HepG2 (cell line): Measurements from ENCODE around the gene C6orf62.

ENCODE experiments used
- PTBP1 ChIP-seq: fragments of 200-400 bp; formaldehyde crosslinking; IDR thresholded peaks from 2 replicates; pipeline ENCODE4 v1.6.1; 2018; ENCODE audit warnings: low read length, low read depth; ENCODE audit not compliant: poor library complexity, severe bottlenecking
- TF ChIP-seq, protein P1 (sequence below): IDR thresholded peaks from 2 replicates; pipeline ENCODE4 v1.6.1; 2012; ENCODE audit warnings: inconsistent platforms
- TF ChIP-seq, protein P2 (sequence below): sonication (generic); formaldehyde crosslinking; IDR thresholded peaks from 2 replicates; pipeline ENCODE4 v1.5.0; 2020; ENCODE audit warnings: mild to moderate bottlenecking, missing genetic modification reagents, moderate library complexity

DNA sequence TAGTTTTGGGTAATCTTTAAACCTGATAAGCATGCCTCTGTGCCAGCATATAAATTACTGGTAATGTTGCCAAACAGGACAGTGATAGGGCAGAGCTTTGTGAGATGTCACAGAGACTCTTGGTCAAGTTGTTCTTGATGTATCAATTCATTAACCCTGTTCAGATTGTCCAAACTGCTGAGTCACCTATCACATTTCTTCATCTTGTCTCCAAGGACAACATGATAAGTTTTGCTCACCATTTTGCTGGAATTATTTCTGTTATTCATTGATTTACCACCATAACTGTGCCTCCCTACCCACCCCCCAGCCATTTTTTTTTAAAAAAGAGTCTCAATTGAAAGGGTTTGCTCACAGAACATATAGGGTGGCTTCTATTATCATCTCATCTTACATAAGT lies 36.3 kb upstream of the C6orf62 start:
- TF ChIP-seq, protein P1, sequence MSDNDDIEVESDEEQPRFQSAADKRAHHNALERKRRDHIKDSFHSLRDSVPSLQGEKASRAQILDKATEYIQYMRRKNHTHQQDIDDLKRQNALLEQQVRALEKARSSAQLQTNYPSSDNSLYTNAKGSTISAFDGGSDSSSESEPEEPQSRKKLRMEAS: no peak
- no peak for TF ChIP-seq PTBP1
- TF ChIP-seq, protein P2, sequence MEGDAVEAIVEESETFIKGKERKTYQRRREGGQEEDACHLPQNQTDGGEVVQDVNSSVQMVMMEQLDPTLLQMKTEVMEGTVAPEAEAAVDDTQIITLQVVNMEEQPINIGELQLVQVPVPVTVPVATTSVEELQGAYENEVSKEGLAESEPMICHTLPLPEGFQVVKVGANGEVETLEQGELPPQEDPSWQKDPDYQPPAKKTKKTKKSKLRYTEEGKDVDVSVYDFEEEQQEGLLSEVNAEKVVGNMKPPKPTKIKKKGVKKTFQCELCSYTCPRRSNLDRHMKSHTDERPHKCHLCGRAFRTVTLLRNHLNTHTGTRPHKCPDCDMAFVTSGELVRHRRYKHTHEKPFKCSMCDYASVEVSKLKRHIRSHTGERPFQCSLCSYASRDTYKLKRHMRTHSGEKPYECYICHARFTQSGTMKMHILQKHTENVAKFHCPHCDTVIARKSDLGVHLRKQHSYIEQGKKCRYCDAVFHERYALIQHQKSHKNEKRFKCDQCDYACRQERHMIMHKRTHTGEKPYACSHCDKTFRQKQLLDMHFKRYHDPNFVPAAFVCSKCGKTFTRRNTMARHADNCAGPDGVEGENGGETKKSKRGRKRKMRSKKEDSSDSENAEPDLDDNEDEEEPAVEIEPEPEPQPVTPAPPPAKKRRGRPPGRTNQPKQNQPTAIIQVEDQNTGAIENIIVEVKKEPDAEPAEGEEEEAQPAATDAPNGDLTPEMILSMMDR (CRISPR knock-in tag): no peak
